Heart right ventricle (tissue), 16 donors: ENCODE results near the gene TRIM64. TPM values are rescaled to one million over a fixed set of nuclear protein-coding genes. Genes with fewer than 3 reads are reported as not detected.
"Not testable (repeated sequence)": the region's sequence is repeated elsewhere in the genome, so short reads cannot be mapped to it uniquely, and the experiment has no call there.

ENCODE experiments used
- ATAC-seq, 8 donors: fragments of 200-7000 bp; cut with Tn5 transposase; one replicate each; pipeline ENCODE4 v1.9.1; 2020; ENCODE audit warnings: mild to moderate bottlenecking in 8 of 8, moderate library complexity in 8 of 8, moderate number of reproducible peaks in 1 of 8
- DNase-seq, 2 donors: peaks; one replicate each; pipeline ENCODE4 v3.0.0-alpha.2; 2020
- H3K27ac ChIP-seq, 10 donors: fragments of 200-600 bp; sonication (generic) in 2 of 10; one replicate each; pipeline versions ENCODE4 v1.5.0 to v1.8.0; 2020 to 2022; ENCODE audit warnings: mild to moderate bottlenecking in 3 of 10
- H3K27me3 ChIP-seq, 7 donors: fragments of 200-600 bp; one replicate each; pipeline ENCODE4 v1.8.0; 2021 to 2022; ENCODE audit warnings: mild to moderate bottlenecking in 2 of 7
- H3K36me3 ChIP-seq, 9 donors: fragments of 200-600 bp; sonication (generic) in 1 of 9; one replicate each; pipeline versions ENCODE4 v1.5.0 to v1.8.0; 2020 to 2022; ENCODE audit warnings: mild to moderate bottlenecking in 2 of 9
- H3K4me1 ChIP-seq, 9 donors: fragments of 200-600 bp; sonication (generic) in 1 of 9; one replicate each; pipeline versions ENCODE4 v1.5.0 to v1.8.0; 2020 to 2022; ENCODE audit warnings: mild to moderate bottlenecking in 4 of 9
- H3K4me3 ChIP-seq, 10 donors: fragments of 200-600 bp; sonication (generic) in 2 of 10; one replicate each; pipeline versions ENCODE4 v1.5.0 to v1.8.0; 2020 to 2022; ENCODE audit warnings: mild to moderate bottlenecking in 7 of 10, moderate library complexity in 2 of 10
- H3K9me3 ChIP-seq, 11 donors: fragments of 200-600 bp in 10 of 11; sonication (generic) in 2 of 11; one replicate each; pipeline versions ENCODE4 v1.5.0 to v1.8.0; 2013 to 2022; ENCODE audit warnings: mild to moderate bottlenecking in 2 of 11, control low read depth in 1 of 11, moderate library complexity in 1 of 11
- WGBS, 2 donors: extraction: QIAGEN DNeasy Blood & Tissue Kit; methylation state at CpG; one replicate each; pipeline ENCODE4 v1.1.7; 2013; ENCODE audit warnings: inconsistent platforms in 1 of 2; 5-methylcytosine and 5-hydroxymethylcytosine counted together
- intact Hi-C, 10 donors: fragments of 100-400 bp; cut with DNase I; formaldehyde crosslinking; loops; one replicate each; pipeline versions ENCODE4 v1.11.1 to v1.14.2; 2022
- long read RNA-seq, 3 donors: library from polyadenylated mRNA; unstranded; transcript quantifications; one replicate each; pipeline ENCODE4 v2.0.0, GENCODE V29; 2020 to 2021
- polyA plus RNA-seq, 2 donors: library from polyadenylated mRNA; stranded (reverse); fragments of 200-250 nt; gene quantifications; one replicate each; pipeline ENCODE4 v1.2.3, GENCODE V29; 2013
- total RNA-seq, 10 donors: library from RNA; stranded (reverse); fragmentation: NEBNext Ultra II Directional in 3 of 10; extraction: Animal tissue kit (Norgen Biotek cat#: 25700) in 3 of 10; gene quantifications; one replicate each; pipeline versions ENCODE4 v1.2.1 to v1.2.4, GENCODE V29; 2021 to 2023
- TF ChIP-seq, protein P1 (sequence below), 9 donors: fragments of 200-600 bp; sonication (generic) in 2 of 9; IDR thresholded peaks; one replicate each; pipeline versions ENCODE4 v1.5.0 to v1.8.0; 2021 to 2022; ENCODE audit warnings: antibody characterized with exemption in 9 of 9, mild to moderate bottlenecking in 5 of 9, moderate library complexity in 1 of 9
- donor health status: Arrhythmogenic right ventricular cardiomyopathy.
- donor health status: ischemic (EF 13 %, LVEDD 7.1; RV severe dilation, severe dysfunction).
- donor health status: healthy with polysubstance abuse.
- donor health status: DM: no; HTN: yes; CAD: no.
- donor health status: DM: no; HTN: no; CAD: no.
- donor health status: ischemic (EF 25% LVEDD 6.9; RV normal size, moderate dysfunction).
- donor health status: ischemic (EF 25% LVEDD 5.7; RV mildly dilated, moderate dysfunction).
- donor health status: healthy.
- donor health status: DM: yes; HTN: yes; CAD: no.
- donor health status: Ischemic cardiomyopathy.
- donor health status: ischemic (EF 35%, LVEDD 5.7; RV mildly dilated, moderate dysfunction).
- donor health status: nonischemic (EF 11% LVEDD 7.7; RV severe dilation, severe dysfunction).
- donor health status: DM: yes; HTN: yes; CAD: no.
- donor health status: PGD.
- donor health status: ischemic (EF 29% LVEDD 5.4; RV normal size, mild dysfunction).
- donor health status: nonischemic (EF 23%, LVEDD 6.1; RV moderate dilation, normal function).

TRIM64 gene, protein sequence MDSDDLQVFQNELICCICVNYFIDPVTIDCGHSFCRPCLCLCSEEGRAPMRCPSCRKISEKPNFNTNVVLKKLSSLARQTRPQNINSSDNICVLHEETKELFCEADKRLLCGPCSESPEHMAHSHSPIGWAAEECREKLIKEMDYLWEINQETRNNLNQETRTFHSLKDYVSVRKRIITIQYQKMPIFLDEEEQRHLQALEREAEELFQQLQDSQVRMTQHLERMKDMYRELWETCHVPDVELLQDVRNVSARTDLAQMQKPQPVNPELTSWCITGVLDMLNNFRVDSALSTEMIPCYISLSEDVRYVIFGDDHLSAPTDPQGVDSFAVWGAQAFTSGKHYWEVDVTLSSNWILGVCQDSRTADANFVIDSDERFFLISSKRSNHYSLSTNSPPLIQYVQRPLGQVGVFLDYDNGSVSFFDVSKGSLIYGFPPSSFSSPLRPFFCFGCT
- total RNA-seq (not detected), polyA plus RNA-seq (not detected)
- long read RNA-seq, donor 1, result 0 reads
- long read RNA-seq, donor 2, result 0 reads
- long read RNA-seq, donor 3, result 0 reads

DNA sequence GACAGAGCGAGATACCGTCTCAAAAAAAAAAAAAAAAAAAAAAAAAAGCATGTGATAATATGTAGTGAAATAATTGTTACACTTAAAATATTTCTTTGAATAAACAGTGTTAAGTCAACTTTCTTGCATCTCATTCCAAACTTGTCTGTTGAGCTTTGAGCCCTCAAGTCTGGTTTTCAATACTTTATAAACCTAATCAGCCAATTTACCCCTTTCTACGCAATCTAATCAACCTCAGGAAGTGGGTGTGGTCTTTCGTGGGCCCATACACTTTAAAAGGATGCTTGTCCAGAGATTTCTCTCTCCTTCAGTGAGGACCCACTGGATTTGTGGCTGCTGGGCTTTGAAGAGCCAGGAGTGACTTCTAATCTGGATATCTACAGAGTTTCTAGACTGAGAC is at the start of gene TRIM64:
TRIM64 (plus strand) TSS at position 301 of the 400 bp plus-strand sequence. CDS start 2,467 bp downstream, outside the sequence.
- H3K27ac ChIP-seq, H3K4me1 ChIP-seq, H3K27me3 ChIP-seq, DNase-seq, ATAC-seq, H3K36me3 ChIP-seq, intact Hi-C loops, H3K4me3 ChIP-seq, H3K9me3 ChIP-seq: not testable (repeated sequence)
- WGBS, 2 donors, result no CpG with 5 or more reads among the region's 4 CpGs

DNA sequence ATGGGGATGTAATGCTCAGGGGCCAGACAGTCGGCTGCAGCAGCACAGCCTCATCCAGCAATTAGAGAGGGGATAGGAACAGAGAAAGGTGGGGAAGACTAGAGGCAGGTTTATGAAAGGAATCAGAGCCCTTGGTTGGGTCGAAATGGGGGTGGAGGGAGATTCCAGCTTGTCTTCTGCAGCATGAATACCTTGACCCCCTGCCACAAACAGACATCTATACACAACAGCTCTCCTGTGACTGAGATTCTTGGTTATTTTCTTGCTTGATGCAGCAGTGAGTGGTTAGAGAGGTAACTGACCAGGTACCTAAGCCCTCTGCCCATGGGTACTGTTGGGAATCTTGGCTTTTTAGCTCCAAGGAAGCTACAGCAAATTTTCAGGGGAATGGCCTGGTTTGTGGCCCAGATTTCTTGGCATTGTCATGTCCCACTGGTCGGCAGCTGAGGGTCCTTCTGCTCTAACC is 43.6 kb upstream of the TRIM64 start, which contains the start of gene TRIM49D1:
TRIM49D1 (minus strand) TSS at position 51 of the 466 bp plus-strand sequence. CDS start 4,535 bp downstream, outside the sequence.
- WGBS, 2 donors, result 47 to 53% methylated on average over 3 of the region's 3 CpGs
- intact Hi-C loops, result no loop called here
- Histone ChIP-seq H3K27me3 (no peaks in the 10 kb centered on the region), H3K4me1 (no peaks in the 10 kb centered on the region), H3K36me3 (no peaks in the 10 kb centered on the region), H3K4me3 (no peak within 1 kb of the TSS), H3K9me3 (no peaks in the 10 kb centered on the region), H3K27ac (no peak within 1 kb of the TSS)
- DNase-seq (no peak), ATAC-seq (no peak)
- TF ChIP-seq, protein P1, sequence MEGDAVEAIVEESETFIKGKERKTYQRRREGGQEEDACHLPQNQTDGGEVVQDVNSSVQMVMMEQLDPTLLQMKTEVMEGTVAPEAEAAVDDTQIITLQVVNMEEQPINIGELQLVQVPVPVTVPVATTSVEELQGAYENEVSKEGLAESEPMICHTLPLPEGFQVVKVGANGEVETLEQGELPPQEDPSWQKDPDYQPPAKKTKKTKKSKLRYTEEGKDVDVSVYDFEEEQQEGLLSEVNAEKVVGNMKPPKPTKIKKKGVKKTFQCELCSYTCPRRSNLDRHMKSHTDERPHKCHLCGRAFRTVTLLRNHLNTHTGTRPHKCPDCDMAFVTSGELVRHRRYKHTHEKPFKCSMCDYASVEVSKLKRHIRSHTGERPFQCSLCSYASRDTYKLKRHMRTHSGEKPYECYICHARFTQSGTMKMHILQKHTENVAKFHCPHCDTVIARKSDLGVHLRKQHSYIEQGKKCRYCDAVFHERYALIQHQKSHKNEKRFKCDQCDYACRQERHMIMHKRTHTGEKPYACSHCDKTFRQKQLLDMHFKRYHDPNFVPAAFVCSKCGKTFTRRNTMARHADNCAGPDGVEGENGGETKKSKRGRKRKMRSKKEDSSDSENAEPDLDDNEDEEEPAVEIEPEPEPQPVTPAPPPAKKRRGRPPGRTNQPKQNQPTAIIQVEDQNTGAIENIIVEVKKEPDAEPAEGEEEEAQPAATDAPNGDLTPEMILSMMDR (IDR thresholded peaks at IDR 0.05), result no peak

GRCh38 chr11:89923764-89924163 is 42.1 kb upstream of the TRIM64 start, which contains the start of gene TRIM49D2:
Gene TRIM49D2, plus strand, starts transcription at chr11:89924064. Its CDS starts 2,698 bp downstream, at chr11:89926762.
- WGBS, 2 donors, result 94% methylated on average over 2 of the region's 6 CpGs
- H3K27me3 ChIP-seq, ATAC-seq, intact Hi-C loops, H3K27ac ChIP-seq, H3K4me1 ChIP-seq, H3K36me3 ChIP-seq, H3K4me3 ChIP-seq, DNase-seq, H3K9me3 ChIP-seq: not testable (repeated sequence)

DNA sequence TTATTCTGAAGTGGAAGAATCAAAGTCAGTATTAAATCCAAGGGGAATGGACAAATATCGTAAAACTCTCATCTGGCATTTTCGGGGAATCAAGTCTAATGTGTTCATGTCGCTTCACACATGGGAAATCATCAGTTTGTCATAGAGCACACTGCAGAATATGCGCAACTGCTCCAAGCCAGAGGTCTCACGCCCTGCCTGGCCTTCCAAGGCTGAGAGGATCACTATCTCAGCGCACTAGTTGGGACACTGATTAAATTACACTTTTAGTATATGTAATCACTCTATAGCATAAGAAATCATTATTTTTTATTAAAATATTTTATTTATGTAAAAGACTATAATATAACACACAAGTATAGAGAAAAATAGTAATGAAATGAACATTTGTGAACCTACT is 5.0 kb upstream of the TRIM64 start:
- H3K4me1 ChIP-seq, H3K27ac ChIP-seq, H3K27me3 ChIP-seq, ATAC-seq, DNase-seq, H3K4me3 ChIP-seq, H3K36me3 ChIP-seq, H3K9me3 ChIP-seq, intact Hi-C loops: not testable (repeated sequence)
- WGBS, 2 donors, result 92 to 94% methylated on average over 3 of the region's 6 CpGs

Other genes with a start within 250 kb of the TRIM64 start
- gene TRIM49, start 157.5 kb upstream of the TRIM64 start, total RNA-seq, result not detected
- not detected for gene TRIM49, start 157.5 kb upstream of the TRIM64 start, polyA plus RNA-seq
- not detected for gene TRIM64B, start 87.5 kb upstream of the TRIM64 start, total RNA-seq
- not detected for gene TRIM64B, start 87.5 kb upstream of the TRIM64 start, polyA plus RNA-seq
- not detected for gene TRIM49D1, start 43.8 kb upstream of the TRIM64 start, total RNA-seq
- gene TRIM49D1, start 43.8 kb upstream of the TRIM64 start, polyA plus RNA-seq, result not detected
- under 1 TPM in 1 of 10 donors, not detected in 9; 0.15 TPM for gene TRIM49D2, start 42.0 kb upstream of the TRIM64 start, total RNA-seq
- not detected for gene TRIM49D2, start 42.0 kb upstream of the TRIM64 start, polyA plus RNA-seq
- not detected for gene TRIM49C, start 65.1 kb downstream of the TRIM64 start, total RNA-seq
- gene TRIM49C, start 65.1 kb downstream of the TRIM64 start, polyA plus RNA-seq, result not detected
- not detected for gene UBTFL1, start 119.9 kb downstream of the TRIM64 start, total RNA-seq
- gene UBTFL1, start 119.9 kb downstream of the TRIM64 start, polyA plus RNA-seq, result not detected
- gene NAALAD2, start 168.6 kb downstream of the TRIM64 start, total RNA-seq, result 1 to 10 TPM in 3 of 10 donors, under 1 TPM in 7; 0.21 to 1.5 (median 0.51) TPM
- gene NAALAD2, start 168.6 kb downstream of the TRIM64 start, polyA plus RNA-seq, result 1 to 10 TPM in 1 of 2 donors, under 1 TPM in 1; 0.35 to 2.7 TPM